Endodermal cell (in vitro differentiated cells): ENCODE results near the gene STK32B. TPM values are rescaled to one million over a fixed set of nuclear protein-coding genes. Genes with fewer than 3 reads are reported as not detected.

Experiments used
- DNase-seq: peaks from one replicate; pipeline ENCODE4 v3.0.0-alpha.2; 2017
- H3K27ac ChIP-seq: 2 replicates; pipeline ENCODE4 v1.5.1; 2013; ENCODE audit warnings: mild to moderate bottlenecking, low read depth, low read length, moderate library complexity
- H3K27me3 ChIP-seq: 2 replicates; pipeline ENCODE4 v1.6.1; 2013; ENCODE audit warnings: mild to moderate bottlenecking, low read length, moderate library complexity; ENCODE audit not compliant: insufficient read depth, control insufficient read depth, poor library complexity, severe bottlenecking
- H3K36me3 ChIP-seq: 2 replicates; pipeline ENCODE4 v1.7.0; 2013; ENCODE audit warnings: mild to moderate bottlenecking, low read length, moderate library complexity; ENCODE audit not compliant: control insufficient read depth, insufficient read depth
- H3K4me1 ChIP-seq: one replicate; pipeline ENCODE4 v1.7.0; 2013; ENCODE audit warnings: low read length; ENCODE audit not compliant: control insufficient read depth, insufficient read depth
- H3K4me3 ChIP-seq: 2 replicates; pipeline ENCODE4 v1.5.1; 2013; ENCODE audit warnings: mild to moderate bottlenecking, low read length, moderate library complexity
- H3K9ac ChIP-seq: 2 replicates; pipeline ENCODE4 v1.6.1; 2013; ENCODE audit warnings: mild to moderate bottlenecking, low read length, moderate library complexity; ENCODE audit not compliant: poor library complexity, severe bottlenecking; ENCODE audit errors: extremely low read depth
- H3K9me3 ChIP-seq: 2 replicates; pipeline ENCODE4 v1.6.1; 2013; ENCODE audit warnings: mild to moderate bottlenecking, low read length, moderate library complexity; ENCODE audit not compliant: control insufficient read depth
- H3K27ac Mint-ChIP-seq: 2 replicates; pipeline ENCODE4 v1.8.0; 2020; ENCODE audit warnings: mixed read lengths
- H3K27me3 Mint-ChIP-seq: 2 replicates; pipeline ENCODE4 v1.8.0; 2021; ENCODE audit warnings: mild to moderate bottlenecking, mixed read lengths; ENCODE audit not compliant: insufficient read depth
- H3K36me3 Mint-ChIP-seq: 2 replicates; pipeline ENCODE4 v1.8.0; 2020; ENCODE audit warnings: low read depth, mixed read lengths
- H3K4me1 Mint-ChIP-seq: 2 replicates; pipeline ENCODE4 v1.8.0; 2020; ENCODE audit warnings: mixed read lengths
- H3K4me3 Mint-ChIP-seq: 2 replicates; pipeline ENCODE4 v1.8.0; 2020; ENCODE audit warnings: mild to moderate bottlenecking, moderate library complexity, mixed read lengths
- H3K9me3 Mint-ChIP-seq: 2 replicates; pipeline ENCODE4 v1.8.0; 2020; ENCODE audit warnings: mild to moderate bottlenecking, mixed read lengths
- CTCF ChIP-seq: fragments of 200-600 bp; sonication (generic); conservative IDR thresholded peaks from 2 replicates; pipeline ENCODE4 v1.5.0; 2021; ENCODE audit warnings: antibody characterized with exemption, mild to moderate bottlenecking
- WGBS, 2 experiments: methylation state at CpG; one replicate each; pipeline versions ENCODE4 v1.1.5 to v1.1.7; 2013; ENCODE audit warnings: missing lambda C conversion rate in 2 of 2, mixed read lengths in 1 of 2; ENCODE audit not compliant: insufficient coverage in 1 of 2, insufficient read length in 1 of 2; 5-methylcytosine and 5-hydroxymethylcytosine counted together
- total RNA-seq, 2 donors: library from RNA; stranded (reverse); fragmentation: NEBNext Ultra II Directional in 1 of 2; extraction: Animal tissue kit (Norgen Biotek cat#: 25700) in 1 of 2; gene quantifications; 2 replicates in 1 of 2; 3 replicates in 1 of 2; pipeline ENCODE4 v1.2.1, GENCODE V29; 2021

The STK32B gene
- total RNA-seq, 2 donors from 2014 or later: 1.4 to 1.5 TPM

- Histone ChIP-seq H3K4me3 (no peak overlapping the region), H3K27ac (no peak overlapping the region), H3K9me3 (no peaks in the 10 kb centered on the region), H3K36me3 (no peaks in the 10 kb centered on the region), H3K9ac (no peak overlapping the region), H3K27me3 (peaks cover 4% of the 10 kb centered on the region), H3K4me1 (no peaks in the 10 kb centered on the region)
- H3K27me3 Mint-ChIP-seq: no peaks in the 10 kb centered on the region
- no peak for TF ChIP-seq CTCF
- peaks cover 2% of the 10 kb centered on the region for H3K4me1 Mint-ChIP-seq
- H3K36me3 Mint-ChIP-seq: no peaks in the 10 kb centered on the region
- H3K9me3 Mint-ChIP-seq: no peaks in the 10 kb centered on the region
- H3K27ac Mint-ChIP-seq: no peak overlapping the region
- H3K4me3 Mint-ChIP-seq: no peak overlapping the region
- DNase-seq: no peak
- WGBS, 2 experiments: 95 to 96% methylated on average over 3 to 4 of the region's 4 CpGs
These were observed 210.6 kb downstream of the STK32B start for GRCh38 chr4:5261866-5262265.

GRCh38 chr4:5266991-5267390, 215.7 kb downstream of the STK32B start:
- DNase-seq: no peak
- Histone ChIP-seq H3K4me3 (no peak overlapping the region), H3K9me3 (no peaks in the 10 kb centered on the region), H3K4me1 (no peaks in the 10 kb centered on the region), H3K36me3 (no peaks in the 10 kb centered on the region), H3K9ac (no peak overlapping the region), H3K27me3 (no peaks in the 10 kb centered on the region), H3K27ac (no peak overlapping the region)
- Mint-ChIP-seq H3K4me1 (peaks cover 2% of the 10 kb centered on the region), H3K9me3 (no peaks in the 10 kb centered on the region), H3K36me3 (no peaks in the 10 kb centered on the region), H3K27me3 (peaks cover 5% of the 10 kb centered on the region), H3K27ac (no peak overlapping the region), H3K4me3 (no peak overlapping the region)
- TF ChIP-seq CTCF: no peak
- WGBS, 2 experiments: 90% methylated on average over 2 of the region's 2 CpGs; no CpG with 5 or more reads in 1 of the 2 experiments

GRCh38 chr4:5267408-5267807, 216.1 kb downstream of the STK32B start:
- Mint-ChIP-seq H3K4me3 (no peak overlapping the region), H3K4me1 (peaks cover 2% of the 10 kb centered on the region), H3K27me3 (peaks cover 5% of the 10 kb centered on the region), H3K36me3 (no peaks in the 10 kb centered on the region), H3K9me3 (no peaks in the 10 kb centered on the region), H3K27ac (no peak overlapping the region)
- no peaks in the 10 kb centered on the region for H3K36me3 ChIP-seq
- DNase-seq: no peak
- no peak overlapping the region for H3K4me3 ChIP-seq
- no peaks in the 10 kb centered on the region for H3K4me1 ChIP-seq
- H3K27ac ChIP-seq: no peak overlapping the region
- TF ChIP-seq CTCF: no peak
- no peaks in the 10 kb centered on the region for H3K27me3 ChIP-seq
- no peak overlapping the region for H3K9ac ChIP-seq
- 91 to 93% methylated on average over 6 to 8 of the region's 8 CpGs for WGBS, 2 experiments
- H3K9me3 ChIP-seq: no peaks in the 10 kb centered on the region
